Neural progenitor cell (in vitro differentiated cells): Measurements from ENCODE around the gene CENPH. TPM values are rescaled to one million over a fixed set of nuclear protein-coding genes. Genes with fewer than 3 reads are reported as not detected.

ENCODE experiments used
- DNase-seq: peaks from one replicate; pipeline ENCODE4 v3.0.0-alpha.2; 2016; ENCODE audit warnings: low spot score
- H2AFZ ChIP-seq: fragments of 200-600 bp; sonication (generic); replicated peaks from 2 replicates; pipeline ENCODE4 v1.6.1; 2016; ENCODE audit warnings: antibody characterized with exemption
- H3F3A ChIP-seq: fragments of 200-600 bp; sonication (generic); 2 replicates; pipeline ENCODE4 v1.6.1; 2016; ENCODE audit warnings: antibody characterized with exemption, low read depth
- H3K27ac ChIP-seq: fragments of 200-600 bp; sonication (generic); 2 replicates; pipeline ENCODE4 v1.5.1; 2016; ENCODE audit warnings: mild to moderate bottlenecking
- H3K27me3 ChIP-seq: fragments of 200-600 bp; sonication (generic); 2 replicates; pipeline ENCODE4 v1.6.1; 2016; ENCODE audit warnings: mild to moderate bottlenecking, moderate library complexity
- H3K36me3 ChIP-seq: fragments of 200-600 bp; sonication (generic); 2 replicates; pipeline ENCODE4 v1.5.1; 2016
- H3K4me1 ChIP-seq: fragments of 200-600 bp; sonication (generic); 2 replicates; pipeline ENCODE4 v1.6.1; 2016; ENCODE audit warnings: mixed run types
- H3K4me2 ChIP-seq: fragments of 200-600 bp; sonication (generic); 2 replicates; pipeline ENCODE4 v1.6.1; 2016
- H3K4me3 ChIP-seq: fragments of 200-600 bp; sonication (generic); 2 replicates; pipeline ENCODE4 v1.5.1; 2016
- H3K79me2 ChIP-seq: fragments of 200-600 bp; sonication (generic); 2 replicates; pipeline ENCODE4 v1.6.1; 2016; ENCODE audit warnings: low read depth
- H3K9ac ChIP-seq: fragments of 200-600 bp; sonication (generic); 2 replicates; pipeline ENCODE4 v1.6.1; 2016
- H3K9me3 ChIP-seq: fragments of 200-600 bp; sonication (generic); 2 replicates; pipeline ENCODE4 v1.5.1; 2016; ENCODE audit warnings: low read depth
- H4K20me1 ChIP-seq: fragments of 200-600 bp; sonication (generic); 2 replicates; pipeline ENCODE4 v1.6.1; 2016; ENCODE audit warnings: low read depth
- H3K27ac Mint-ChIP-seq: 3 replicates; pipeline ENCODE4 v1.8.0; 2021; ENCODE audit warnings: mixed read lengths
- H3K27me3 Mint-ChIP-seq: 2 replicates; pipeline ENCODE4 v1.8.0; 2022; ENCODE audit warnings: low read depth, mild to moderate bottlenecking, inconsistent platforms, moderate library complexity, mixed read lengths; ENCODE audit not compliant: insufficient read depth
- H3K36me3 Mint-ChIP-seq: 3 replicates; pipeline ENCODE4 v1.8.0; 2021; ENCODE audit warnings: mixed read lengths
- H3K4me1 Mint-ChIP-seq: 3 replicates; pipeline ENCODE4 v1.8.0; 2021; ENCODE audit warnings: mixed read lengths
- H3K4me3 Mint-ChIP-seq: 3 replicates; pipeline ENCODE4 v1.8.0; 2021; ENCODE audit warnings: mild to moderate bottlenecking, moderate library complexity, mixed read lengths
- H3K9me3 Mint-ChIP-seq: 3 replicates; pipeline ENCODE4 v1.8.0; 2020; ENCODE audit warnings: mixed read lengths
- EZH2 ChIP-seq: fragments of 200-600 bp; sonication (generic); IDR thresholded peaks from 2 replicates; pipeline ENCODE4 v1.6.1; 2017; ENCODE audit warnings: antibody characterized with exemption, mild to moderate bottlenecking, moderate library complexity
- EZH2phosphoT487 ChIP-seq: fragments of 200-600 bp; sonication (generic); IDR thresholded peaks from 2 replicates; pipeline ENCODE4 v1.6.1; 2017; ENCODE audit warnings: antibody characterized with exemption
- total RNA-seq: library from RNA; depleted of rRNA; stranded (reverse); fragments of >200 nt; gene quantifications from 2 replicates; pipeline ENCODE4 v1.2.3, GENCODE V29; 2015; ENCODE audit warnings: low replicate concordance
- TF ChIP-seq, protein P1 (sequence below): fragments of 200-600 bp; sonication (generic); IDR thresholded peaks from 2 replicates; pipeline ENCODE4 v1.5.1; 2017; ENCODE audit warnings: antibody characterized with exemption, mild to moderate bottlenecking

Gene CENPH
- total RNA-seq, 1 donor from 2014 or later = 303 TPM

GRCh38 chr5:69166686-69167492, 22.5 kb upstream of the CENPH start, which contains the start of gene CCNB1:
TSS of gene CCNB1 (plus strand) at chr5:69167150. CDS start at chr5:69167263, 113 bp downstream.
- Histone ChIP-seq H2AFZ (peak within 1 kb of the TSS; percentile 70), H3K36me3 (peaks cover 17% of the 10 kb centered on the region), H3K4me3 (peak within 1 kb of the TSS; percentile 72), H3K9ac (peak within 1 kb of the TSS; percentile 70), H3F3A (peaks cover 35% of the 10 kb centered on the region), H3K79me2 (peaks cover 49% of the 10 kb centered on the region), H3K9me3 (no peaks in the 10 kb centered on the region), H3K4me1 (peaks cover 21% of the 10 kb centered on the region), H3K4me2 (peak within 1 kb of the TSS; percentile 89), H3K27me3 (no peaks in the 10 kb centered on the region), H3K27ac (peak within 1 kb of the TSS; percentile 60), H4K20me1 (peaks cover 21% of the 10 kb centered on the region)
- H3K4me3 Mint-ChIP-seq = peak within 1 kb of the TSS; percentile 98
- peak; percentile 99 for DNase-seq
- no peak for TF ChIP-seq EZH2
- TF ChIP-seq, protein P1, sequence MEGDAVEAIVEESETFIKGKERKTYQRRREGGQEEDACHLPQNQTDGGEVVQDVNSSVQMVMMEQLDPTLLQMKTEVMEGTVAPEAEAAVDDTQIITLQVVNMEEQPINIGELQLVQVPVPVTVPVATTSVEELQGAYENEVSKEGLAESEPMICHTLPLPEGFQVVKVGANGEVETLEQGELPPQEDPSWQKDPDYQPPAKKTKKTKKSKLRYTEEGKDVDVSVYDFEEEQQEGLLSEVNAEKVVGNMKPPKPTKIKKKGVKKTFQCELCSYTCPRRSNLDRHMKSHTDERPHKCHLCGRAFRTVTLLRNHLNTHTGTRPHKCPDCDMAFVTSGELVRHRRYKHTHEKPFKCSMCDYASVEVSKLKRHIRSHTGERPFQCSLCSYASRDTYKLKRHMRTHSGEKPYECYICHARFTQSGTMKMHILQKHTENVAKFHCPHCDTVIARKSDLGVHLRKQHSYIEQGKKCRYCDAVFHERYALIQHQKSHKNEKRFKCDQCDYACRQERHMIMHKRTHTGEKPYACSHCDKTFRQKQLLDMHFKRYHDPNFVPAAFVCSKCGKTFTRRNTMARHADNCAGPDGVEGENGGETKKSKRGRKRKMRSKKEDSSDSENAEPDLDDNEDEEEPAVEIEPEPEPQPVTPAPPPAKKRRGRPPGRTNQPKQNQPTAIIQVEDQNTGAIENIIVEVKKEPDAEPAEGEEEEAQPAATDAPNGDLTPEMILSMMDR = no peak
- TF ChIP-seq EZH2phosphoT487 = no peak
- peaks cover 4% of the 10 kb centered on the region for H3K9me3 Mint-ChIP-seq
- peaks cover 6% of the 10 kb centered on the region for H3K27me3 Mint-ChIP-seq
- peak within 1 kb of the TSS; percentile 97 for H3K27ac Mint-ChIP-seq
- peaks cover 26% of the 10 kb centered on the region for H3K36me3 Mint-ChIP-seq
- peaks cover 38% of the 10 kb centered on the region for H3K4me1 Mint-ChIP-seq

DNA sequence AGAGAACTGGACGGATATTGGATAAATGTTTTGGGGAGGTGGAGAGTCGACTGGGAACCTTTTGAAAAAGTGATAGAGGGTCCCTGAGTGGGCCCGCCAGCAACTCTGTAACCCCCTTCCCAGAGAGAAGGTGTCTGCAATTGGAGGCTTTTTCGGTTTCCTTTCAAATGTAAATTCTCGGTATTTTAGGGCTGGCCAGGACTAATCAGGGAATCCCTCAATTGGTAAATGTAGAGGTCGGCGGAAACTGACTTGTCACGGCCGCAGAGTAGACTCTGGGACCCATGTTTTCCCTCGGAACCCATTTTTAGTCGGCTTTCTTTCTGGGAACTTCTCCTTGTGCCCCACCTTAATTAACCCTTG, 21.9 kb upstream of the CENPH start:
- Histone ChIP-seq H3K36me3 (peaks cover 19% of the 10 kb centered on the region), H3K9me3 (no peaks in the 10 kb centered on the region), H2AFZ (peak overlapping the region; percentile 70), H3K4me3 (peak overlapping the region; percentile 72), H3K4me1 (peaks cover 21% of the 10 kb centered on the region), H3K27ac (peak overlapping the region; percentile 60), H3K4me2 (peak overlapping the region; percentile 89), H4K20me1 (peaks cover 27% of the 10 kb centered on the region), H3K27me3 (no peaks in the 10 kb centered on the region), H3F3A (peaks cover 41% of the 10 kb centered on the region), H3K9ac (peak overlapping the region; percentile 70), H3K79me2 (peaks cover 55% of the 10 kb centered on the region)
- peaks cover 38% of the 10 kb centered on the region for H3K4me1 Mint-ChIP-seq
- H3K4me3 Mint-ChIP-seq = peak overlapping the region; percentile 98
- DNase-seq = peak; percentile 36
- peaks cover 26% of the 10 kb centered on the region for H3K36me3 Mint-ChIP-seq
- H3K27ac Mint-ChIP-seq = peak overlapping the region; percentile 97
- peaks cover 6% of the 10 kb centered on the region for H3K27me3 Mint-ChIP-seq
- TF ChIP-seq, protein P1 = no peak
- TF ChIP-seq EZH2 (no peak), EZH2phosphoT487 (no peak)
- H3K9me3 Mint-ChIP-seq = peaks cover 4% of the 10 kb centered on the region

DNA sequence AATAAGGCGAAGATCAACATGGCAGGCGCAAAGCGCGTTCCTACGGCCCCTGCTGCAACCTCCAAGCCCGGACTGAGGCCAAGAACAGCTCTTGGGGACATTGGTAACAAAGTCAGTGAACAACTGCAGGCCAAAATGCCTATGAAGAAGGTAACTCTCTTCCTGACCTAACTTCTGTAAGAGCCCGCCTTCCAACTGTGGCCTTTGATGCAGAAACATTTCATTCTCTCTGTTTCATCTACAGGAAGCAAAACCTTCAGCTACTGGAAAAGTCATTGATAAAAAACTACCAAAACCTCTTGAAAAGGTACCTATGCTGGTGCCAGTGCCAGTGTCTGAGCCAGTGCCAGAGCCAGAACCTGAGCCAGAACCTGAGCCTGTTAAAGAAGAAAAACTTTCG, 21.5 kb upstream of the CENPH start:
- Histone ChIP-seq H3K4me3 (peak overlapping the region; percentile 72), H3K27ac (no peak overlapping the region), H2AFZ (no peak overlapping the region), H3K36me3 (peaks cover 19% of the 10 kb centered on the region), H4K20me1 (peaks cover 30% of the 10 kb centered on the region), H3F3A (peaks cover 43% of the 10 kb centered on the region), H3K27me3 (no peaks in the 10 kb centered on the region), H3K4me2 (peak overlapping the region; percentile 89), H3K9ac (peak overlapping the region; percentile 70), H3K9me3 (no peaks in the 10 kb centered on the region), H3K79me2 (peaks cover 58% of the 10 kb centered on the region), H3K4me1 (peaks cover 21% of the 10 kb centered on the region)
- TF ChIP-seq, protein P1 = no peak
- TF ChIP-seq EZH2 (no peak), EZH2phosphoT487 (no peak)
- peaks cover 4% of the 10 kb centered on the region for H3K9me3 Mint-ChIP-seq
- peaks cover 27% of the 10 kb centered on the region for H3K36me3 Mint-ChIP-seq
- peak overlapping the region; percentile 98 for H3K4me3 Mint-ChIP-seq
- H3K4me1 Mint-ChIP-seq = peaks cover 38% of the 10 kb centered on the region
- no peak for DNase-seq
- peaks cover 6% of the 10 kb centered on the region for H3K27me3 Mint-ChIP-seq
- peak overlapping the region; percentile 97 for H3K27ac Mint-ChIP-seq
